Measurements from ENCODE around the gene AMFR. TPM values are rescaled to one million over a fixed set of nuclear protein-coding genes. Genes with fewer than 3 reads are reported as not detected.

AMFR gene
- total and polyA plus RNA-seq, 2 of the 13 experiments (the other 11 are each of a cell fraction or from before 2014, with no cell fraction given): 52.9 to 108 TPM

DNA sequence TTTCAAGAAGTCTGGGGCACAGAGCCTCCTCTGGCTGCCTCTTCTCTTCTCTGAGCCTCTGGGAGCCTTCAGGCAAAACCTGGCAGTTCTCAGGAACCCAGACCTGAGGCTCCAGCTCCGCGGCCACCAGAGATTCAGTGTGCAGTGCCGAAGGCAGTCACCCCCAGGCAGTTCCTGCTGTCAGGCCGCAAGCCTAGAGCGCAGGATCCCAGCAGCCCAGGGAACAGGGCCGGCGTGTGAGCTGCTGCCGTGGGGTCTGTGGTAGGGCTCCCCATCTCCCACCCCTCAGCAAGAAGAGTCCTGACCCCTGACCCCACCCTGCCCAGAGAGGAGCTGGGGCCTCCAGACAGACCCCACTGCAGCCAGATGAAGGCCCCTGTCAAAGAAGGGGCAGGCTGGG lies 78.2 kb downstream of the AMFR start:
- H3K4me1 ChIP-seq (ENCODE audit: insufficient read depth, low read length): peaks cover 22% of the 10 kb centered on the region
- no TSS peak for BruUV-seq (replicated peaks)
- intact Hi-C loops (cut with micrococcal nuclease; ENCODE audit: unreplicated experiment): no loop called here
- no peak for DNase-seq (ENCODE audit: low spot score)
- in situ Hi-C loops (cut with HindIII; ENCODE audit: extremely low pct_ligation_motif_present, low pct_unique_long_range_greater_than_20kb): no loop called here
- no peak overlapping the region for H3K4me3 ChIP-seq (replicated peaks in 1 of 3; ENCODE audit: insufficient read depth in 1 of 3, low read depth in 2 of 3, low read length in 3 of 3)
- TF ChIP-seq, protein P1, sequence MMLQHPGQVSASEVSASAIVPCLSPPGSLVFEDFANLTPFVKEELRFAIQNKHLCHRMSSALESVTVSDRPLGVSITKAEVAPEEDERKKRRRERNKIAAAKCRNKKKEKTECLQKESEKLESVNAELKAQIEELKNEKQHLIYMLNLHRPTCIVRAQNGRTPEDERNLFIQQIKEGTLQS (CRISPR knock-in tag; IDR thresholded peaks at IDR 0.05): no peak
- no peak for TF ChIP-seq NFYC (CRISPR knock-in tag; IDR thresholded peaks at IDR 0.05)
- no peak for TF ChIP-seq SPEN (CRISPR knock-in tag; IDR thresholded peaks at IDR 0.05; ENCODE audit: low read depth)
- no peak for TF ChIP-seq ZNF577 (CRISPR knock-in tag; IDR thresholded peaks at IDR 0.05; ENCODE audit: borderline replicate concordance, low read depth)
- no peak for TF ChIP-seq ZFP90 (CRISPR knock-in tag; IDR thresholded peaks at IDR 0.05; ENCODE audit: borderline replicate concordance)
- TF ChIP-seq, protein P2, sequence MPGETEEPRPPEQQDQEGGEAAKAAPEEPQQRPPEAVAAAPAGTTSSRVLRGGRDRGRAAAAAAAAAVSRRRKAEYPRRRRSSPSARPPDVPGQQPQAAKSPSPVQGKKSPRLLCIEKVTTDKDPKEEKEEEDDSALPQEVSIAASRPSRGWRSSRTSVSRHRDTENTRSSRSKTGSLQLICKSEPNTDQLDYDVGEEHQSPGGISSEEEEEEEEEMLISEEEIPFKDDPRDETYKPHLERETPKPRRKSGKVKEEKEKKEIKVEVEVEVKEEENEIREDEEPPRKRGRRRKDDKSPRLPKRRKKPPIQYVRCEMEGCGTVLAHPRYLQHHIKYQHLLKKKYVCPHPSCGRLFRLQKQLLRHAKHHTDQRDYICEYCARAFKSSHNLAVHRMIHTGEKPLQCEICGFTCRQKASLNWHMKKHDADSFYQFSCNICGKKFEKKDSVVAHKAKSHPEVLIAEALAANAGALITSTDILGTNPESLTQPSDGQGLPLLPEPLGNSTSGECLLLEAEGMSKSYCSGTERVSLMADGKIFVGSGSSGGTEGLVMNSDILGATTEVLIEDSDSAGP (CRISPR knock-in tag; IDR thresholded peaks at IDR 0.05; ENCODE audit: borderline replicate concordance): no peak
- TF ChIP-seq, protein P3, sequence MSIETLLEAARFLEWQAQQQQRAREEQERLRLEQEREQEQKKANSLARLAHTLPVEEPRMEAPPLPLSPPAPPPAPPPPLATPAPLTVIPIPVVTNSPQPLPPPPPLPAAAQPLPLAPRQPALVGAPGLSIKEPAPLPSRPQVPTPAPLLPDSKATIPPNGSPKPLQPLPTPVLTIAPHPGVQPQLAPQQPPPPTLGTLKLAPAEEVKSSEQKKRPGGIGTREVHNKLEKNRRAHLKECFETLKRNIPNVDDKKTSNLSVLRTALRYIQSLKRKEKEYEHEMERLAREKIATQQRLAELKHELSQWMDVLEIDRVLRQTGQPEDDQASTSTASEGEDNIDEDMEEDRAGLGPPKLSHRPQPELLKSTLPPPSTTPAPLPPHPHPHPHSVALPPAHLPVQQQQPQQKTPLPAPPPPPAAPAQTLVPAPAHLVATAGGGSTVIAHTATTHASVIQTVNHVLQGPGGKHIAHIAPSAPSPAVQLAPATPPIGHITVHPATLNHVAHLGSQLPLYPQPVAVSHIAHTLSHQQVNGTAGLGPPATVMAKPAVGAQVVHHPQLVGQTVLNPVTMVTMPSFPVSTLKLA (IDR thresholded peaks at IDR 0.05): no peak
- TF ChIP-seq SMARCC2 (IDR thresholded peaks at IDR 0.05): no peak
- no peak for TF ChIP-seq ZNF776 (CRISPR knock-in tag; IDR thresholded peaks at IDR 0.05)
- TF ChIP-seq ZNF766 (CRISPR knock-in tag; IDR thresholded peaks at IDR 0.05; ENCODE audit: borderline replicate concordance): no peak
- no peak for TF ChIP-seq ZNF605 (CRISPR knock-in tag; IDR thresholded peaks at IDR 0.05)
- TF ChIP-seq, protein P4, sequence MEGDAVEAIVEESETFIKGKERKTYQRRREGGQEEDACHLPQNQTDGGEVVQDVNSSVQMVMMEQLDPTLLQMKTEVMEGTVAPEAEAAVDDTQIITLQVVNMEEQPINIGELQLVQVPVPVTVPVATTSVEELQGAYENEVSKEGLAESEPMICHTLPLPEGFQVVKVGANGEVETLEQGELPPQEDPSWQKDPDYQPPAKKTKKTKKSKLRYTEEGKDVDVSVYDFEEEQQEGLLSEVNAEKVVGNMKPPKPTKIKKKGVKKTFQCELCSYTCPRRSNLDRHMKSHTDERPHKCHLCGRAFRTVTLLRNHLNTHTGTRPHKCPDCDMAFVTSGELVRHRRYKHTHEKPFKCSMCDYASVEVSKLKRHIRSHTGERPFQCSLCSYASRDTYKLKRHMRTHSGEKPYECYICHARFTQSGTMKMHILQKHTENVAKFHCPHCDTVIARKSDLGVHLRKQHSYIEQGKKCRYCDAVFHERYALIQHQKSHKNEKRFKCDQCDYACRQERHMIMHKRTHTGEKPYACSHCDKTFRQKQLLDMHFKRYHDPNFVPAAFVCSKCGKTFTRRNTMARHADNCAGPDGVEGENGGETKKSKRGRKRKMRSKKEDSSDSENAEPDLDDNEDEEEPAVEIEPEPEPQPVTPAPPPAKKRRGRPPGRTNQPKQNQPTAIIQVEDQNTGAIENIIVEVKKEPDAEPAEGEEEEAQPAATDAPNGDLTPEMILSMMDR (CRISPR knock-in tag; IDR thresholded peaks at IDR 0.05): no peak
- TF ChIP-seq ERF (CRISPR knock-in tag; IDR thresholded peaks at IDR 0.05): no peak
- no peak for TF ChIP-seq ZNF138 (CRISPR knock-in tag; IDR thresholded peaks at IDR 0.05; ENCODE audit: low read depth)
- no peak for ATAC-seq
- no peaks in the 10 kb centered on the region for H4K20me1 ChIP-seq (ENCODE audit: insufficient read depth, low read length)
- H3K27me3 ChIP-seq (ENCODE audit: control insufficient read depth in 1 of 2, insufficient read depth in 2 of 2, low read length in 2 of 2): peaks cover 6 to 50% of the 10 kb centered on the region in 2 experiments; a peak in 4 of 5 replicates
- H3K36me3 ChIP-seq (replicated peaks in 1 of 2; ENCODE audit: control insufficient read depth in 1 of 2, insufficient read depth in 2 of 2, low read length in 2 of 2): no peaks in the 10 kb centered on the region
- no peak overlapping the region for H3K9ac ChIP-seq (ENCODE audit: insufficient read depth, low read depth, low read length)
- 13% methylated on average over 3 of the region's 8 CpGs for WGBS (ENCODE audit: low lambda C conversion rate)
- no peak for FAIRE-seq
- H3K9me3 ChIP-seq (ENCODE audit: low read length): no peaks in the 10 kb centered on the region
- no peaks in the 10 kb centered on the region for H3K79me2 ChIP-seq (ENCODE audit: insufficient read depth, low read length)
- H3K27ac ChIP-seq (ENCODE audit: extremely low read length, insufficient read depth, low read length): no peak overlapping the region
- H3K4me2 ChIP-seq (ENCODE audit: low read depth, low read length): no peak overlapping the region
- H2AFZ ChIP-seq (ENCODE audit: low read length): no peak overlapping the region
- ChIA-PET POLR2A (no interaction called here), CTCF (ENCODE audit: low intra/inter-chr PET ratio, low total read pairs) (no interaction called here)
